Uterus (tissue), 4 donors: ENCODE data around the gene B4GALNT2. TPM values are rescaled to one million over a fixed set of nuclear protein-coding genes. Genes with fewer than 3 reads are reported as not detected.

Source experiments
- DNase-seq, 2 donors: peaks; one replicate each; pipeline ENCODE4 v3.0.0-alpha.2; 2019 to 2020
- H3K27ac ChIP-seq, 2 donors: fragments of 200-600 bp; sonication (generic); 1 replicate in 1 of 2; 2 replicates in 1 of 2; pipeline ENCODE4 v1.5.1; 2016 to 2018
- H3K27me3 ChIP-seq, 2 donors: fragments of 200-600 bp; sonication (generic); one replicate each; pipeline ENCODE4 v1.5.1; 2018 to 2019; ENCODE audit warnings: control low read depth in 1 of 2
- H3K36me3 ChIP-seq, 2 donors: fragments of 200-600 bp; sonication (generic); one replicate each; pipeline ENCODE4 v1.5.1; 2019; ENCODE audit warnings: control low read depth in 1 of 2
- H3K4me1 ChIP-seq, 2 donors: fragments of 200-600 bp; sonication (generic); one replicate each; pipeline ENCODE4 v1.5.1; 2018 to 2019; ENCODE audit warnings: control low read depth in 1 of 2
- H3K4me3 ChIP-seq, 2 donors: fragments of 200-600 bp; sonication (generic); 1 replicate in 1 of 2; 2 replicates in 1 of 2; pipeline ENCODE4 v1.5.1; 2018 to 2019; ENCODE audit warnings: mild to moderate bottlenecking in 1 of 2
- H3K9me3 ChIP-seq, 2 donors: fragments of 200-600 bp; sonication (generic); one replicate each; pipeline ENCODE4 v1.5.1; 2019; ENCODE audit warnings: control low read depth in 1 of 2
- CTCF ChIP-seq, 4 experiments: fragments of 200-600 bp in 2 of 4; fragments of 450-650 bp in 2 of 4; sonication (generic) in 2 of 4; IDR thresholded peaks; one replicate each; pipeline ENCODE4 v1.5.1; 2016 to 2019; ENCODE audit warnings: antibody characterized with exemption in 4 of 4, mild to moderate bottlenecking in 2 of 4, moderate library complexity in 1 of 4
- POLR2A ChIP-seq, 2 donors: fragments of 450-650 bp; IDR thresholded peaks; one replicate each; pipeline ENCODE4 v1.6.1; 2016; ENCODE audit warnings: antibody characterized with exemption in 2 of 2, mild to moderate bottlenecking in 1 of 2, moderate library complexity in 1 of 2
- intact Hi-C: fragments of 100-400 bp; cut with DNase I; formaldehyde crosslinking; loops from one replicate; pipeline ENCODE4 v1.15.1; 2023; ENCODE audit warnings: low total_unique reads
- total RNA-seq, 4 donors: library from RNA; depleted of rRNA in 3 of 4; stranded (reverse); fragments of >200 nt in 3 of 4; gene quantifications; one replicate each; pipeline versions ENCODE4 v1.1.0 to v1.2.4, GENCODE V29; 2014 to 2023
- donor health status: DM: yes; HTN: yes; CAD: no.

Gene B4GALNT2
- total RNA-seq, 4 donors from 2014 or later, result under 0.01 to 0.18 (median 0.07) TPM; not detected in 1

GRCh38 chr17:49196520-49196919 is 64.0 kb downstream of the B4GALNT2 start:
- Histone ChIP-seq H3K9me3 (no peaks in the 10 kb centered on the region), H3K4me3 (no peak overlapping the region), H3K4me1 (no peaks in the 10 kb centered on the region), H3K27me3 (no peaks in the 10 kb centered on the region), H3K36me3 (no peaks in the 10 kb centered on the region), H3K27ac (no peak overlapping the region)
- intact Hi-C loops, result no loop called here
- TF ChIP-seq POLR2A (IDR thresholded peaks at IDR 0.05) (no peak), CTCF (IDR thresholded peaks at IDR 0.05) (no peak)
- DNase-seq, result no peak

- TF ChIP-seq POLR2A (IDR thresholded peaks at IDR 0.05) (no peak), CTCF (IDR thresholded peaks at IDR 0.05) (no peak)
- Histone ChIP-seq H3K9me3 (no peaks in the 10 kb centered on the region), H3K27me3 (no peaks in the 10 kb centered on the region), H3K4me3 (no peak overlapping the region), H3K36me3 (no peaks in the 10 kb centered on the region), H3K27ac (no peak overlapping the region), H3K4me1 (no peaks in the 10 kb centered on the region)
- DNase-seq, result no peak
- intact Hi-C loops, result no loop called here
Observed at GRCh38 chr17:49197346-49197998, 64.9 kb downstream of the B4GALNT2 start.

GRCh38 chr17:49198211-49198610 is 65.6 kb downstream of the B4GALNT2 start:
- Histone ChIP-seq H3K4me1 (no peaks in the 10 kb centered on the region), H3K36me3 (no peaks in the 10 kb centered on the region), H3K9me3 (no peaks in the 10 kb centered on the region), H3K27me3 (no peaks in the 10 kb centered on the region), H3K4me3 (no peak overlapping the region), H3K27ac (no peak overlapping the region)
- no peak for DNase-seq
- TF ChIP-seq CTCF (IDR thresholded peaks at IDR 0.05), result no peak
- no peak for TF ChIP-seq POLR2A (IDR thresholded peaks at IDR 0.05)
- intact Hi-C loops, result no loop called here

GRCh38 chr17:49200423-49201083 is 68.0 kb downstream of the B4GALNT2 start:
- no peaks in the 10 kb centered on the region for H3K9me3 ChIP-seq
- H3K4me1 ChIP-seq, result no peaks in the 10 kb centered on the region
- DNase-seq, result no peak
- H3K27me3 ChIP-seq, result no peaks in the 10 kb centered on the region
- intact Hi-C loops, result no loop called here
- no peaks in the 10 kb centered on the region for H3K36me3 ChIP-seq
- H3K27ac ChIP-seq, result no peak overlapping the region
- H3K4me3 ChIP-seq, result no peak overlapping the region
- TF ChIP-seq CTCF (IDR thresholded peaks at IDR 0.05) (no peak), POLR2A (IDR thresholded peaks at IDR 0.05) (no peak)

- DNase-seq, result no peak
- no peaks in the 10 kb centered on the region for H3K36me3 ChIP-seq
- no peak for TF ChIP-seq POLR2A (IDR thresholded peaks at IDR 0.05)
- no peak for TF ChIP-seq CTCF (IDR thresholded peaks at IDR 0.05)
- no peak overlapping the region for H3K27ac ChIP-seq
- intact Hi-C loops, result no loop called here
- no peaks in the 10 kb centered on the region for H3K9me3 ChIP-seq
- no peaks in the 10 kb centered on the region for H3K27me3 ChIP-seq
- H3K4me3 ChIP-seq, result no peak overlapping the region
- H3K4me1 ChIP-seq, result no peaks in the 10 kb centered on the region
Observed at GRCh38 chr17:49201481-49201927, 68.9 kb downstream of the B4GALNT2 start.
